ENCODE data around the gene DCAF12.

DNA sequence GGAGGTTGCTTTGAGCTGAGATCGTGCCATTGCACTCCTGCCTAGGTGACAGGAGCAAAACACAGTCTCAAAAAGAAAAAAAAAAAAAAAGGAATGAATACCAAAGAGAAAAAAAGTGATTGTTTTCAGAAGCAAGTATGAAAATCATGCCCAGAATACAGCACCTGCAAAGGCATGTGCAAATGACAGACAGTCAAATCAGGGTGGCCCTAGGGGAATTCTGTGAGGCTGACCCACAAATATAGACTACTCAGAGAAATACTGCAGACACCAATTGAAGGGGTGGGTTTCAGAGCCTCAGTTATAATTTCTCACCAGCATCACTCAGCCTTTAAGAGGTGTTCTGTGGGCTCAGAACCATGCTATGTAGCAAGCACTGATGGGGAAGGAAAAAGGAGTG lies 28.6 kb downstream of the DCAF12 start:
- TF ChIP-seq, protein P1, sequence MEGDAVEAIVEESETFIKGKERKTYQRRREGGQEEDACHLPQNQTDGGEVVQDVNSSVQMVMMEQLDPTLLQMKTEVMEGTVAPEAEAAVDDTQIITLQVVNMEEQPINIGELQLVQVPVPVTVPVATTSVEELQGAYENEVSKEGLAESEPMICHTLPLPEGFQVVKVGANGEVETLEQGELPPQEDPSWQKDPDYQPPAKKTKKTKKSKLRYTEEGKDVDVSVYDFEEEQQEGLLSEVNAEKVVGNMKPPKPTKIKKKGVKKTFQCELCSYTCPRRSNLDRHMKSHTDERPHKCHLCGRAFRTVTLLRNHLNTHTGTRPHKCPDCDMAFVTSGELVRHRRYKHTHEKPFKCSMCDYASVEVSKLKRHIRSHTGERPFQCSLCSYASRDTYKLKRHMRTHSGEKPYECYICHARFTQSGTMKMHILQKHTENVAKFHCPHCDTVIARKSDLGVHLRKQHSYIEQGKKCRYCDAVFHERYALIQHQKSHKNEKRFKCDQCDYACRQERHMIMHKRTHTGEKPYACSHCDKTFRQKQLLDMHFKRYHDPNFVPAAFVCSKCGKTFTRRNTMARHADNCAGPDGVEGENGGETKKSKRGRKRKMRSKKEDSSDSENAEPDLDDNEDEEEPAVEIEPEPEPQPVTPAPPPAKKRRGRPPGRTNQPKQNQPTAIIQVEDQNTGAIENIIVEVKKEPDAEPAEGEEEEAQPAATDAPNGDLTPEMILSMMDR (IDR thresholded peaks at IDR 0.05) = no peak
- TF ChIP-seq POLR2A (IDR thresholded peaks at IDR 0.05) = no peak

Measured in Peyer's patch (tissue), 4 donors.